Measurements from ENCODE around the gene PPP1R18.
A peak's percentile ranks its signal among the peaks of the same experiment; 100 is the strongest.
"Not testable (repeated sequence)": the region's sequence is repeated elsewhere in the genome, so short reads cannot be mapped to it uniquely, and the experiment has no call there.

The PPP1R18 gene

GRCh38 chr6:30657922-30658321, 28.5 kb downstream of the PPP1R18 start:
- not testable (repeated sequence) for DNase-seq

GRCh38 chr6:30657454-30657853, 29.0 kb downstream of the PPP1R18 start:
- DNase-seq, result no peak

GRCh38 chr6:30656513-30656912, 29.9 kb downstream of the PPP1R18 start:
- no peak for DNase-seq

- DNase-seq, result no peak
Observed at GRCh38 chr6:30655743-30656094, 30.7 kb downstream of the PPP1R18 start.

- DNase-seq, result no peak
Observed at GRCh38 chr6:30654798-30655742, 31.4 kb downstream of the PPP1R18 start.

GRCh38 chr6:30651143-30651542, 35.3 kb downstream of the PPP1R18 start:
- no peak for DNase-seq

GRCh38 chr6:30647242-30648116, 39.0 kb downstream of the PPP1R18 start:
- DNase-seq, result peak; percentile 77 to 78

GRCh38 chr6:30646450-30647241, 39.8 kb downstream of the PPP1R18 start, which contains the start of gene C6orf136:
C6orf136 (plus strand) TSS chr6:30647133; CDS start chr6:30647232, 99 bp downstream.
- DNase-seq, result peak; percentile 93 to 97

- DNase-seq, result no peak
Observed at GRCh38 chr6:30645989-30646388, 40.5 kb downstream of the PPP1R18 start.

- no peak for DNase-seq
Observed at GRCh38 chr6:30644769-30645168, 41.7 kb downstream of the PPP1R18 start.

GRCh38 chr6:30643656-30644055, 42.8 kb downstream of the PPP1R18 start:
- DNase-seq, result peak in 1 of 2 experiments; percentile 7

- DNase-seq, result no peak
Observed at GRCh38 chr6:30641048-30641447, 45.4 kb downstream of the PPP1R18 start.

- DNase-seq, result peak; percentile 12 to 56
Observed at GRCh38 chr6:30640481-30640880, 46.0 kb downstream of the PPP1R18 start.

GRCh38 chr6:30635834-30636233, 50.6 kb downstream of the PPP1R18 start:
- no peak for DNase-seq

- peak; percentile 61 to 62 for DNase-seq
Observed at GRCh38 chr6:30626484-30627366, 59.7 kb downstream of the PPP1R18 start, which contains the start of gene ATAT1. ATAT1 (plus strand) TSS chr6:30626874.
